ENCODE data around the gene ZSWIM3. TPM values are rescaled to one million over a fixed set of nuclear protein-coding genes. Genes with fewer than 3 reads are reported as not detected.
A peak's percentile ranks its signal among the peaks of the same experiment; 100 is the strongest.

Gene ZSWIM3
- polyA plus RNA-seq, 1 donor from 2014 or later: 14.3 TPM

GRCh38 chr20:45813006-45813340 lies 44.4 kb upstream of the ZSWIM3 start:
- Histone ChIP-seq H2AFZ (ENCODE audit: low read depth, low read length) (no peak overlapping the region), H3K79me2 (replicated peaks; ENCODE audit: insufficient read depth, low read length) (peaks cover 9% of the 10 kb centered on the region), H3K9me2 (ENCODE audit: insufficient read depth, low read length) (no peaks in the 10 kb centered on the region), H3K9me3 (ENCODE audit: low read length) (no peaks in the 10 kb centered on the region), H3K27ac (ENCODE audit: low read length) (no peak overlapping the region), H3K4me3 (ENCODE audit: low read length) (peak overlapping the region; percentile 72), H3F3A (ENCODE audit: insufficient read depth, low read length, poor library complexity, severe bottlenecking) (no peaks in the 10 kb centered on the region), H3K4me2 (ENCODE audit: low read length) (peak overlapping the region; percentile 77), H3K27me3 (ENCODE audit: insufficient read depth, low read depth, low read length) (no peaks in the 10 kb centered on the region), H3K36me3 (ENCODE audit: insufficient read depth, low read length) (peaks cover 8% of the 10 kb centered on the region), H3K9ac (ENCODE audit: low read length) (no peak overlapping the region), H4K20me1 (ENCODE audit: insufficient read depth) (no peaks in the 10 kb centered on the region)
- TF ChIP-seq EP300 (conservative IDR thresholded peaks at IDR 0.05; ENCODE audit: poor library complexity, severe bottlenecking) (no peak), CTCF (IDR thresholded peaks at IDR 0.05; ENCODE audit: poor library complexity, severe bottlenecking) (no peak), MXI1 (conservative IDR thresholded peaks at IDR 0.05; ENCODE audit: poor library complexity, severe bottlenecking) (no peak), SMC3 (conservative IDR thresholded peaks at IDR 0.05; ENCODE audit: poor library complexity) (no peak), RAD21 (conservative IDR thresholded peaks at IDR 0.05) (no peak), POLR2AphosphoS5 (IDR thresholded peaks at IDR 0.05) (no peak), TAF1 (IDR thresholded peaks at IDR 0.05; ENCODE audit: low read depth) (no peak), EZH2 (IDR thresholded peaks at IDR 0.05; ENCODE audit: borderline replicate concordance, insufficient read depth, low read length, poor library complexity, severe bottlenecking) (no peak)
- TF ChIP-seq, protein P1, sequence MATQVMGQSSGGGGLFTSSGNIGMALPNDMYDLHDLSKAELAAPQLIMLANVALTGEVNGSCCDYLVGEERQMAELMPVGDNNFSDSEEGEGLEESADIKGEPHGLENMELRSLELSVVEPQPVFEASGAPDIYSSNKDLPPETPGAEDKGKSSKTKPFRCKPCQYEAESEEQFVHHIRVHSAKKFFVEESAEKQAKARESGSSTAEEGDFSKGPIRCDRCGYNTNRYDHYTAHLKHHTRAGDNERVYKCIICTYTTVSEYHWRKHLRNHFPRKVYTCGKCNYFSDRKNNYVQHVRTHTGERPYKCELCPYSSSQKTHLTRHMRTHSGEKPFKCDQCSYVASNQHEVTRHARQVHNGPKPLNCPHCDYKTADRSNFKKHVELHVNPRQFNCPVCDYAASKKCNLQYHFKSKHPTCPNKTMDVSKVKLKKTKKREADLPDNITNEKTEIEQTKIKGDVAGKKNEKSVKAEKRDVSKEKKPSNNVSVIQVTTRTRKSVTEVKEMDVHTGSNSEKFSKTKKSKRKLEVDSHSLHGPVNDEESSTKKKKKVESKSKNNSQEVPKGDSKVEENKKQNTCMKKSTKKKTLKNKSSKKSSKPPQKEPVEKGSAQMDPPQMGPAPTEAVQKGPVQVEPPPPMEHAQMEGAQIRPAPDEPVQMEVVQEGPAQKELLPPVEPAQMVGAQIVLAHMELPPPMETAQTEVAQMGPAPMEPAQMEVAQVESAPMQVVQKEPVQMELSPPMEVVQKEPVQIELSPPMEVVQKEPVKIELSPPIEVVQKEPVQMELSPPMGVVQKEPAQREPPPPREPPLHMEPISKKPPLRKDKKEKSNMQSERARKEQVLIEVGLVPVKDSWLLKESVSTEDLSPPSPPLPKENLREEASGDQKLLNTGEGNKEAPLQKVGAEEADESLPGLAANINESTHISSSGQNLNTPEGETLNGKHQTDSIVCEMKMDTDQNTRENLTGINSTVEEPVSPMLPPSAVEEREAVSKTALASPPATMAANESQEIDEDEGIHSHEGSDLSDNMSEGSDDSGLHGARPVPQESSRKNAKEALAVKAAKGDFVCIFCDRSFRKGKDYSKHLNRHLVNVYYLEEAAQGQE (IDR thresholded peaks at IDR 0.05; ENCODE audit: borderline replicate concordance): no peak

DNA sequence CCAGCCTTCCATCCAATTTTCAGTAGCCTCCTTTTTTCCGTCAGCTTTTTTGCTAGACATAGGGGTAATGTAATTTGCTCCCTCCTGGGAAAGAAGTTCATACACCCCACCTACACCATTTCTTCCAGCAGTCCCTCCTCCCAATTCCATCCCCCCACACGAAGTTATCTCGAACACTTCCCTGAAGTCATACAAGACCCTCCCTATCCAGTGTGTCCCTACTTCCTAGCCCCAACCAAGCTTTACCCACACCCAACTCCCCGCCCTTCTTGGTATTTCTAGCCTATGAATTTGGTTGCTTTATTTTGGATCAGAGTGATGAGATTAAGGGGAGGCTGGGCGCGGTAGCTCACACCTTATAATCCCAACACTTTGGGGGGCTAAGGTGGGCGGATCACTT lies 43.9 kb upstream of the ZSWIM3 start:
- TF ChIP-seq TAF1 (IDR thresholded peaks at IDR 0.05; ENCODE audit: low read depth): no peak
- no peak for TF ChIP-seq EP300 (conservative IDR thresholded peaks at IDR 0.05; ENCODE audit: poor library complexity, severe bottlenecking)
- TF ChIP-seq EZH2 (IDR thresholded peaks at IDR 0.05; ENCODE audit: borderline replicate concordance, insufficient read depth, low read length, poor library complexity, severe bottlenecking): no peak
- TF ChIP-seq, protein P1 (IDR thresholded peaks at IDR 0.05; ENCODE audit: borderline replicate concordance): no peak
- TF ChIP-seq POLR2AphosphoS5 (IDR thresholded peaks at IDR 0.05): no peak
- TF ChIP-seq SMC3 (conservative IDR thresholded peaks at IDR 0.05; ENCODE audit: poor library complexity): no peak
- no peak for TF ChIP-seq CTCF (IDR thresholded peaks at IDR 0.05; ENCODE audit: poor library complexity, severe bottlenecking)
- no peak for TF ChIP-seq RAD21 (conservative IDR thresholded peaks at IDR 0.05)
- Histone ChIP-seq H3K36me3 (ENCODE audit: insufficient read depth, low read length) (peaks cover 8% of the 10 kb centered on the region), H3K4me3 (ENCODE audit: low read length) (peak overlapping the region; percentile 72), H2AFZ (ENCODE audit: low read depth, low read length) (no peak overlapping the region), H4K20me1 (ENCODE audit: insufficient read depth) (no peaks in the 10 kb centered on the region), H3K27me3 (ENCODE audit: insufficient read depth, low read depth, low read length) (no peaks in the 10 kb centered on the region), H3K4me2 (ENCODE audit: low read length) (no peak overlapping the region), H3K9me3 (ENCODE audit: low read length) (no peaks in the 10 kb centered on the region), H3K27ac (ENCODE audit: low read length) (no peak overlapping the region), H3F3A (ENCODE audit: insufficient read depth, low read length, poor library complexity, severe bottlenecking) (no peaks in the 10 kb centered on the region), H3K9ac (ENCODE audit: low read length) (no peak overlapping the region), H3K79me2 (replicated peaks; ENCODE audit: insufficient read depth, low read length) (peaks cover 9% of the 10 kb centered on the region), H3K9me2 (ENCODE audit: insufficient read depth, low read length) (no peaks in the 10 kb centered on the region)

All from neural cell (in vitro differentiated cells).